NT2/D1 (cell line): ENCODE data around the gene TBR1.

Experiments
- DNase-seq: peaks from one replicate; pipeline ENCODE4 v3.0.0-alpha.2; 2011; ENCODE audit warnings: low read depth, low spot score
- H3K27me3 ChIP-seq: 2 replicates; pipeline ENCODE4 v1.6.0; 2011; ENCODE audit warnings: mild to moderate bottlenecking; ENCODE audit not compliant: insufficient read length, insufficient read depth
- H3K36me3 ChIP-seq: 2 replicates; pipeline ENCODE4 v1.6.1; 2011; ENCODE audit warnings: mild to moderate bottlenecking, low read length, mixed read lengths; ENCODE audit not compliant: insufficient read depth, insufficient read length
- H3K4me1 ChIP-seq: 2 replicates; pipeline ENCODE4 v1.5.1; 2011; ENCODE audit not compliant: insufficient read depth, insufficient read length
- H3K4me3 ChIP-seq: 2 replicates; pipeline ENCODE4 v1.5.1; 2011; ENCODE audit warnings: low read depth; ENCODE audit not compliant: insufficient read length
- H3K9ac ChIP-seq: 2 replicates; pipeline ENCODE4 v1.6.0; 2011; ENCODE audit warnings: low read depth; ENCODE audit not compliant: insufficient read length
- H3K9me3 ChIP-seq: 2 replicates; pipeline ENCODE4 v1.5.1; 2011; ENCODE audit warnings: mild to moderate bottlenecking, low read length; ENCODE audit not compliant: insufficient read depth
- SUZ12 ChIP-seq: IDR thresholded peaks from 2 replicates; pipeline ENCODE4 v1.6.1; 2011; ENCODE audit not compliant: insufficient read length, insufficient read depth; ENCODE audit errors: extremely low read depth
- YY1 ChIP-seq: IDR thresholded peaks from 2 replicates; pipeline ENCODE4 v1.6.1; 2011; ENCODE audit not compliant: insufficient read length, insufficient read depth
- ZNF274 ChIP-seq: IDR thresholded peaks from 2 replicates; pipeline ENCODE4 v1.6.1; 2011; ENCODE audit warnings: mild to moderate bottlenecking, low read depth, low read length

Gene TBR1

DNA sequence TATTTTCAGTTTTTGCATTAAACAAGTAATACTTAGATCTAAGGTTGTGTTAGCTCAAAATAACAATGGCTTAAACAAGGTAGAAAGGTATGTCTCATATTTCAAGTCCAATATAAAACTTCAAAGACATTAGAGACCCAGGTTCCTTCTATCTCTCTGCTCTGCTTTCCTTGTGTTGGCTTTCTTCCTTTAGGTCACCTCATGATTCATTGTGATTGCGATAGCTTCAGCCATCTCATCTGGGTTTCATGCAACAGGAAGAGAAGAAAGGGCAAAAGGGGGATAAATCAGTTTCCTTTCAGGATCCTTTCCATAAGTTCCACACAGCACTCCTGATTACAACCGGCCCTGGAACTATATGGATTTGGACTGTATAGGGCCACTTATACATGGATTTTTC, 16.0 kb upstream of the TBR1 start:
- Histone ChIP-seq H3K36me3 (peaks cover 76% of the 10 kb centered on the region), H3K9me3 (no peaks in the 10 kb centered on the region), H3K4me1 (no peaks in the 10 kb centered on the region), H3K9ac (no peak overlapping the region), H3K27me3 (no peaks in the 10 kb centered on the region), H3K4me3 (no peak overlapping the region)
- TF ChIP-seq ZNF274 (no peak), YY1 (no peak), SUZ12 (no peak)
- no peak for DNase-seq

DNA sequence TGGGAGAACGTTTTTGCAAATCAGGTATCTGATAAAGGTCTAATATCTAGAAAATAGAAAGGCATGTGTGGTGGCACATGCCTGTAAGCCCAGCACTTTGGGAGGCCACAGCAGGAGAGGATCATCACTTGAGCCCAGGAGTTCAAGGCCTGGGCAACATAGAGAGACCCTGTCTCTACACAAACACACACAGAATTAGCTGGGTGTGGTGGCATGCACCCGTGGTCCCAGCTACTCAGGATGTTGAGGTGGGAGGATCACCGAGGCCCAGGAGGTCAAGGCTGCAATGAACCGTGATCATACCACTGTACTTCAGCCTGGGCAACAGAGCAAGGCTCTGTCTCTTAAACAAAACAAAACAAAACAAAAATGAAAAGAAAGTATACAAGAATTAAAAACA, 13.8 kb upstream of the TBR1 start:
- Histone ChIP-seq H3K9ac (no peak overlapping the region), H3K9me3 (no peaks in the 10 kb centered on the region), H3K4me1 (no peaks in the 10 kb centered on the region), H3K27me3 (no peaks in the 10 kb centered on the region), H3K4me3 (no peak overlapping the region), H3K36me3 (peaks cover 54% of the 10 kb centered on the region)
- TF ChIP-seq ZNF274 (no peak), SUZ12 (no peak), YY1 (no peak)
- no peak for DNase-seq

DNA sequence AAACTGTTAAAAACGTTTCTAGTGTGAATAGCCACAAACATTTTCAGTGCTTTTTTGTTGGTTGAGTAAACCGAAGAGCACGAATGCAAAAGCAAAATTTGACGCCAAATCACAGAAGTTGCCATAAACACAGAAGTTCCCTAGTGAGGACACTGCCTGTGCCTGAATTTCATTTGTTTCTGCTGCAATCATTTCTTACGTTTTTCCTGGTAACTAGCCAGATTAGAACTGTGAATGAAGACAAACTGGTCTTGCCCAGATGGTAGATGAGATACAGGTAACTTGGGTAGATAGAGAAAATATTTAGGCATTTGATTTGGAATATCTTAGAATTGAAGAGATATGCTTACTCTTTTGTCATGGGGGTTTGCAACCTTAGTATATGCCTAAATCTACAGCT, 9.8 kb upstream of the TBR1 start:
- Histone ChIP-seq H3K4me1 (no peaks in the 10 kb centered on the region), H3K9ac (no peak overlapping the region), H3K27me3 (no peaks in the 10 kb centered on the region), H3K4me3 (no peak overlapping the region), H3K9me3 (no peaks in the 10 kb centered on the region), H3K36me3 (peaks cover 29% of the 10 kb centered on the region)
- no peak for DNase-seq
- TF ChIP-seq SUZ12 (no peak), YY1 (no peak), ZNF274 (no peak)

DNA sequence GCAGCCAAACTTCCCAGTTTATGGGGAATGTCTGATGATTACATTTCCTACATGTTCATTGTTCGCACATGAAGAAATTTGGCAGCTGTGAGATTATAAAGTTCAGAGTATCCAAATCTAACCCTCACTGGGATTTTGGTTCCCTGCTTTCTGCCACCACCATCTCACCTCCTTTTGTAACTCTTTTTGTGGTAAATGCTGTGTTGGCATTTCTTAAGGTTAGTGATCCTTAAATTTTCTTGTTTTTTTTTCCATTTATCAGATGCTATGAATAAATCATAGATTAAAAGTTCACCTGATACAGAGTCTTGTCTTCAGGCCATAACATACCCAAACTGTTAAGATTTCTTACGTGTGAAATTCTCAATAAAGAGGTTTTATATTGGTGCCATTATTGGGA, 8.5 kb upstream of the TBR1 start:
- no peaks in the 10 kb centered on the region for H3K9me3 ChIP-seq
- H3K4me3 ChIP-seq, result no peak overlapping the region
- DNase-seq, result no peak
- H3K4me1 ChIP-seq, result no peaks in the 10 kb centered on the region
- TF ChIP-seq ZNF274, result no peak
- TF ChIP-seq SUZ12, result no peak
- H3K36me3 ChIP-seq, result peaks cover 21% of the 10 kb centered on the region
- H3K9ac ChIP-seq, result no peak overlapping the region
- H3K27me3 ChIP-seq, result no peaks in the 10 kb centered on the region

DNA sequence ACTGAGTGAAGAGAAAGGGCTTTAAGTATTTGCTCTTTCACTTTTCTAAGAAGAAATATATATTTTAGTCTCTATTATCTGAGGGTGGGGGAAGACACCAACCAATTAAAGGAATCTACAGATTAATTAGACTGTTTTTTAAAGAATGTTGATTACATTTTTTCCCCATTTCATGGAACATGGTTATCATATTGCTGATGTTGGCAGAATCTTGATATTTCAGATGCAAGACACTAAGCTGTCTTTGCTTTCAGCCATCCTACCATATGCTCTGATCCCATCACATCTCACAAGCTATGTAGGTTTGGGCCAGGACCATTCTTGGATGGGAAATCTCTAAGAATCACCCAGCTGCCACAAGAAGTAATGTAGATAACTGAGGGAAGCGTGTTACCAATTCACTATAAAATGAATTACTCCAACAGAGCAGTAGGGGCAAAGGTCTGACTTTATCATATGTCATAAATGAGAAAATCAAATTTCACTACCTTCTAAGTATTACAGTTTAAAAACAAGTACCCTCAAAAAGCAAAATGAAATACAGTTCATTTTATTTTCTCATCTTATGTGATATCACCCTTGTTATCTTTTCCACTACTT, 6.7 kb upstream of the TBR1 start:
- TF ChIP-seq ZNF274 (no peak), YY1 (no peak), SUZ12 (no peak)
- no peaks in the 10 kb centered on the region for H3K9me3 ChIP-seq
- no peak overlapping the region for H3K9ac ChIP-seq
- H3K4me1 ChIP-seq, result no peaks in the 10 kb centered on the region
- no peaks in the 10 kb centered on the region for H3K27me3 ChIP-seq
- no peak overlapping the region for H3K4me3 ChIP-seq
- DNase-seq, result no peak
- peaks cover 13% of the 10 kb centered on the region for H3K36me3 ChIP-seq

DNA sequence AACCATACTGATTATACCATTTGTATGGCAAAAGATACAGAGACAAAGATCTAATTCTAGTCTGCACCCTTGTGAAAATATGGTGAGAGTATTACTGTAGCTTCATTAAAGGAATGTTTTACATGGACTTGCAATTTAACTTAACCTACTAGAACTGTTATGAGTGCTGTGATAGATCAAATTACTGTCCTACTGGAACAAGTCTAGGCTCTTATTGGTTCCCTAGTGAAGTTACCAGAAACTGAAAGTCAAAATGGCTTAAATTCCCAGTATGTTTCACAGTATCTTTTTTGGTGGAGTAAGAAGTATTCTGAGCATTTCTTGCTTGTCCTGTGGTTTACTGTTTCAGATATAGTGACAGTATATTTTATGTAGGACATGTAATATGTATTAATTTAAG, 3.8 kb upstream of the TBR1 start:
- DNase-seq, result no peak
- no peaks in the 10 kb centered on the region for H3K4me1 ChIP-seq
- H3K9ac ChIP-seq, result no peak overlapping the region
- H3K9me3 ChIP-seq, result peaks cover 15% of the 10 kb centered on the region; the same call in 1 of the 2 replicates
- peaks cover 11% of the 10 kb centered on the region for H3K36me3 ChIP-seq
- H3K4me3 ChIP-seq, result no peak overlapping the region
- H3K27me3 ChIP-seq, result peaks cover 9% of the 10 kb centered on the region
- TF ChIP-seq SUZ12, result no peak
- TF ChIP-seq YY1, result no peak
- TF ChIP-seq ZNF274, result no peak

DNA sequence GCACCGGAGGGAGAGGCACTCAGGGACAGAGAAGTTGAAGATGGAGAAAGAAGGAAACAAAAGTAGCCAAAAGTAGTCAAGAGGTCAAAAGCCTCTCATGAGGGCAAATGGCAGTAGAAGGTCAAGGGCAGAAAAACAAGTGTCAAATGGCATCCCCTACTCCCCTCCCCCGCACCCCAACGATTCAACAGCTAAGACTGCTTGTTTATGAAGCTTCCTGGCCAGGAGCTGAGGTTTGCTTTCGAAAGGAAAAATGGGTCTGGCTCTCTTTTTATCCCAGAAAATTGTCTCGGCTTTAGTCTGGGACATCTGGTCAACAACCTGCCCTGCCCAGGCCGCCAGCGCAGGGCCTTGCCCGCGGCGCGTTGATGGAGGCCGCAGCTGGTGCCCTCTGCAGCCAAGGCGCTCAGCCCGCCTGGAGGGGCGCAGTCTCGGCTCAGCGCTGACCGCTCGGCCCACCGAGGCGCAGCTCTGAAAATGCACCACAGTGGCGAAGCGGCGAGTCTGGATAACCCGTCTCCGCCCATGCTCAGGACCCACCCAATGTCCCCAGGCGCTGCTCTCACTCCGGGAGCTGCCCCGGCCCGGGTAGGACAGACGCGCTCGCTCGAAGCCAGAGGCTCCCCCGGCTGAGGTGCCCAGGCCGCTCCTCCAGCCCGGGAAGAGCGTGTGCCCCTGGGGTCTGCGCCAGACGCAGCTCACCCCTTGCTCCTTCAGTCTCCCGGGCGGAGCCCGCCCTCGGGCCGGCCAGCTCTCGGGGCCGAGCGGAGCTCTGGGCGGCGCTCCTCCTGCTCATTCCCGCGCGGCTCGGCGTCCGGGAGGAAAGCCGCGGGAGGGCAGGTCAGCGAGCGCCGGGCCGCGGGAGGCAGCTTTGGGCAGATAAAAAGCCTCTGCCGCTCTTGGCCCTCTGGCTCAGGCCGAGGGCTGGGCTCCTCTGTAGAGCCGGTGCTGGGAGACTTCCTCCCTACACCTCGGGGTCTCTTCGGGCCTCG, 1.8 kb upstream of the TBR1 start:
- Histone ChIP-seq H3K36me3 (peaks cover 10% of the 10 kb centered on the region), H3K27me3 (peaks cover 9% of the 10 kb centered on the region), H3K9me3 (peaks cover 15% of the 10 kb centered on the region; the same call in 1 of the 2 replicates), H3K9ac (peak overlapping the region; percentile 76), H3K4me1 (no peaks in the 10 kb centered on the region), H3K4me3 (peak overlapping the region; percentile 47)
- TF ChIP-seq ZNF274, result no peak
- TF ChIP-seq SUZ12, result no peak
- no peak for TF ChIP-seq YY1
- peak; percentile 57 for DNase-seq
